ENCODE measurements around the gene PRR20G.
"Not testable (repeated sequence)": the region's sequence is repeated elsewhere in the genome, so short reads cannot be mapped to it uniquely, and the experiment has no call there.

Gene PRR20G

DNA sequence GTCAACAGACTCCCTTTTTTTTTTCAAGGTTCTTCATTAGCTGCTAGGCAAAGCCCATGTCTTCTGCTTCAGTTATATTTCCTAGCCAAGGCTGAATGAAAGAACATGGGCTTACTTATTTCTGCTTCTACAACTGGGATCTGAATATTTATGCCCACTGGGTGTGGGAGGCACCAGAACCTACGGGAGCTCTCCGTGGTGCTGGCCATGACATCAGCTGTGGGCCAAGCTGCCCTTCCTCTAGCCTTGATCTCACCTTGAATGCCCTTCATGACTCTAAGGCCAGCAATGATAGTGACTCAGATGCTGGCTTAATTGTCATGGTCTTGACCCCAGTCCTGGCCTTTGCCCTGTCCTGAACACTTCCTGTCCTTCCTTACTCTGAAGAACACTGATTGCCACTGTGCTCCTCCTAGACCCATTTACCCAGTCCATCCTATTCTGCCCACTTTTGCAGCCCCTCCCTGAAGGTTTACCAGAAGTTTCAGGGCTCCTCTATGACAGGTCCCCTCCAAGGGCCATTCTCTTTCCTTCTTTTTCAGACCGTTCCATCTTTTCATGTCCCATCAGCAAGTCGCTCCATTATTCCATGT, 32.8 kb upstream of the PRR20G start:
- no CpG with 5 or more reads among the region's 4 CpGs for WGBS (ENCODE audit: extremely low coverage, insufficient coverage, insufficient read length)

DNA sequence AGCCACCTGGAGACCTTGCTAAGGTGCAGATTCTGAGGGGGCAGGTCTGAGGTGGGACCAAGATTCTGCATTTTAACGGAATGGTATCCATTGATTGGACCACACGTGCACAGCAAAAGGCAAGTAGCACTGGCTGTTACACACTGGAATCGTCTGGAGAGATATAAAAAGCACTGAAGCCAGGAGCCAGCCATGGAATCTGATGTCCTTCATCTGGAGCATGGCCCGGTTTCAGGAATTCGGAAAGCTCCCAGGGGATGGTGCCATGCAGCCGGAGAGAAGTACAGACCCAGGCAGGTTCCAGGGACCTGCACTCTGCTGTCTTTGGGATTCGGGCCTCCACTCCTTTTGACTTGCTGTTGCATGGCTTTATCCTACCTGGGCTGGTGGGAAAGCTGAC, 28.8 kb upstream of the PRR20G start:
- no peak overlapping the region for H3K23ac ChIP-seq (ENCODE audit: low read length)
- no peak overlapping the region for H3K4me3 ChIP-seq (ENCODE audit: low read depth, low read length)
- H2BK120ac ChIP-seq (ENCODE audit: insufficient read depth, low read length, poor library complexity) = no peak overlapping the region
- no peaks in the 10 kb centered on the region for H3K36me3 ChIP-seq (ENCODE audit: control insufficient read depth in 1 of 2, insufficient read depth in 2 of 2, low read length in 2 of 2)
- H3K27ac ChIP-seq (ENCODE audit: low read depth, low read length) = no peak overlapping the region
- no peak overlapping the region for H2BK5ac ChIP-seq (ENCODE audit: low read depth, low read length, poor library complexity)
- no peak for DNase-seq
- H2AK5ac ChIP-seq (ENCODE audit: low read length) = no peak overlapping the region
- H3K79me1 ChIP-seq (ENCODE audit: low read length) = no peaks in the 10 kb centered on the region
- no peak overlapping the region for H3K4ac ChIP-seq (ENCODE audit: low read depth, low read length)
- H3K14ac ChIP-seq (ENCODE audit: low read length) = no peak overlapping the region
- H4K8ac ChIP-seq (ENCODE audit: low read depth, low read length) = no peak overlapping the region
- H4K91ac ChIP-seq (ENCODE audit: low read depth, low read length) = no peak overlapping the region
- H2BK12ac ChIP-seq (ENCODE audit: low read length) = no peak overlapping the region
- peaks cover 6% of the 10 kb centered on the region for H3K9me3 ChIP-seq (ENCODE audit: insufficient read depth, low read depth, low read length)
- H3K9ac ChIP-seq (ENCODE audit: low read length) = no peak overlapping the region
- H3K79me2 ChIP-seq (ENCODE audit: control insufficient read depth, insufficient read depth, low read length, poor library complexity) = no peaks in the 10 kb centered on the region
- H3K27me3 ChIP-seq (ENCODE audit: insufficient read depth, low read length) = no peaks in the 10 kb centered on the region
- H4K12ac ChIP-seq (ENCODE audit: low read depth, low read length) = no peak overlapping the region
- H3K4me2 ChIP-seq (ENCODE audit: low read length) = no peak overlapping the region
- WGBS (ENCODE audit: extremely low coverage, insufficient coverage, insufficient read length) = no CpG with 5 or more reads among the region's 7 CpGs
- no peak overlapping the region for H3K18ac ChIP-seq (ENCODE audit: low read length)
- no peaks in the 10 kb centered on the region for H3K4me1 ChIP-seq (ENCODE audit: control insufficient read depth in 1 of 2, insufficient read depth in 2 of 2, low read length in 2 of 2)
- no peak overlapping the region for H2AFZ ChIP-seq (ENCODE audit: insufficient read depth, low read length, poor library complexity)

More for the DNA sequence above, 32.8 kb upstream of the PRR20G start:
- Histone ChIP-seq H3K4ac (ENCODE audit: low read depth, low read length) (no peak overlapping the region), H3K4me1 (ENCODE audit: control insufficient read depth in 1 of 2, insufficient read depth in 2 of 2, low read length in 2 of 2) (no peaks in the 10 kb centered on the region), H3K9ac (ENCODE audit: low read length) (no peak overlapping the region), H3K23ac (ENCODE audit: low read length) (no peak overlapping the region), H3K14ac (ENCODE audit: low read length) (no peak overlapping the region), H4K91ac (ENCODE audit: low read depth, low read length) (no peak overlapping the region), H4K8ac (ENCODE audit: low read depth, low read length) (no peak overlapping the region), H3K27me3 (ENCODE audit: insufficient read depth, low read length) (no peaks in the 10 kb centered on the region), H4K12ac (ENCODE audit: low read depth, low read length) (no peak overlapping the region), H2BK5ac (ENCODE audit: low read depth, low read length, poor library complexity) (no peak overlapping the region), H3K36me3 (ENCODE audit: control insufficient read depth in 1 of 2, insufficient read depth in 2 of 2, low read length in 2 of 2) (no peaks in the 10 kb centered on the region), H2BK12ac (ENCODE audit: low read length) (no peak overlapping the region), H3K79me1 (ENCODE audit: low read length) (no peaks in the 10 kb centered on the region), H2BK120ac (ENCODE audit: insufficient read depth, low read length, poor library complexity) (no peak overlapping the region), H2AK5ac (ENCODE audit: low read length) (no peak overlapping the region), H3K4me2 (ENCODE audit: low read length) (no peak overlapping the region), H3K27ac (ENCODE audit: low read depth, low read length) (no peak overlapping the region), H3K9me3 (ENCODE audit: insufficient read depth, low read depth, low read length) (peaks cover 10% of the 10 kb centered on the region), H2AFZ (ENCODE audit: insufficient read depth, low read length, poor library complexity) (no peak overlapping the region), H3K4me3 (ENCODE audit: low read depth, low read length) (no peak overlapping the region), H3K79me2 (ENCODE audit: control insufficient read depth, insufficient read depth, low read length, poor library complexity) (no peaks in the 10 kb centered on the region), H3K18ac (ENCODE audit: low read length) (no peak overlapping the region)
- DNase-seq = no peak

DNA sequence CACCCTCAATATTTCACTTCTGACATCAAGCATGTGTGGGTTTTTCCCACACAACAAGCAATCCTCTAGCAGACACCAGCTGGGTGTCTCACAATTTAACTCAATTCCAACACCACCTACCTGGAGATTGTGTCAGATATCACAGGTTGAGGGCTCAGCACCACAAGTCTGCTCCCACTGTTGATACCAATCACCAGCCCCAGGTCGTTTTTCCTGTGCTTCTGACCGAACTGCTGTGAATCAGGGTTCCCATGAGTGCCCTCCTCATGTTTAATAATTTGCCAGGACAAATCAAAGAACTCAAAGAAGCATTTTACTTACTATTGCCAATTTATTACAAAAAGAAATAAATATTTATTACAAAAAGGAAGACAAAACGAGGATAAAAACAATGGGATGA, 25.0 kb upstream of the PRR20G start:
- H3K79me1 ChIP-seq (ENCODE audit: low read length) = no peaks in the 10 kb centered on the region
- no peak overlapping the region for H4K8ac ChIP-seq (ENCODE audit: low read depth, low read length)
- no peak overlapping the region for H4K91ac ChIP-seq (ENCODE audit: low read depth, low read length)
- no CpG with 5 or more reads among the region's 3 CpGs for WGBS (ENCODE audit: extremely low coverage, insufficient coverage, insufficient read length)
- no peak overlapping the region for H3K27ac ChIP-seq (ENCODE audit: low read depth, low read length)
- no peak overlapping the region for H2AFZ ChIP-seq (ENCODE audit: insufficient read depth, low read length, poor library complexity)
- H3K9me3 ChIP-seq (ENCODE audit: insufficient read depth, low read depth, low read length) = peaks cover 1% of the 10 kb centered on the region
- H3K36me3 ChIP-seq (ENCODE audit: control insufficient read depth in 1 of 2, insufficient read depth in 2 of 2, low read length in 2 of 2) = no peaks in the 10 kb centered on the region
- no peak overlapping the region for H2BK120ac ChIP-seq (ENCODE audit: insufficient read depth, low read length, poor library complexity)
- no peak overlapping the region for H3K9ac ChIP-seq (ENCODE audit: low read length)
- H3K79me2 ChIP-seq (ENCODE audit: control insufficient read depth, insufficient read depth, low read length, poor library complexity) = no peaks in the 10 kb centered on the region
- no peaks in the 10 kb centered on the region for H3K27me3 ChIP-seq (ENCODE audit: insufficient read depth, low read length)
- no peak overlapping the region for H3K4me3 ChIP-seq (ENCODE audit: low read depth, low read length)
- H3K14ac ChIP-seq (ENCODE audit: low read length) = no peak overlapping the region
- DNase-seq = no peak
- no peak overlapping the region for H3K4me2 ChIP-seq (ENCODE audit: low read length)
- no peak overlapping the region for H2BK12ac ChIP-seq (ENCODE audit: low read length)
- H3K23ac ChIP-seq (ENCODE audit: low read length) = no peak overlapping the region
- H3K4me1 ChIP-seq (ENCODE audit: control insufficient read depth in 1 of 2, insufficient read depth in 2 of 2, low read length in 2 of 2) = no peaks in the 10 kb centered on the region
- no peak overlapping the region for H3K18ac ChIP-seq (ENCODE audit: low read length)
- no peak overlapping the region for H2BK5ac ChIP-seq (ENCODE audit: low read depth, low read length, poor library complexity)
- no peak overlapping the region for H3K4ac ChIP-seq (ENCODE audit: low read depth, low read length)
- H4K12ac ChIP-seq (ENCODE audit: low read depth, low read length) = no peak overlapping the region
- no peak overlapping the region for H2AK5ac ChIP-seq (ENCODE audit: low read length)

- DNase-seq; H4K91ac ChIP-seq (ENCODE audit: low read depth, low read length); H2BK5ac ChIP-seq (ENCODE audit: low read depth, low read length, poor library complexity); H3K4me1 ChIP-seq (ENCODE audit: control insufficient read depth in 1 of 2, insufficient read depth in 2 of 2, low read length in 2 of 2); H3K14ac ChIP-seq (ENCODE audit: low read length); H2BK120ac ChIP-seq (ENCODE audit: insufficient read depth, low read length, poor library complexity); H2AK5ac ChIP-seq (ENCODE audit: low read length); H3K4me2 ChIP-seq (ENCODE audit: low read length); H3K27ac ChIP-seq (ENCODE audit: low read depth, low read length); H3K36me3 ChIP-seq (ENCODE audit: control insufficient read depth in 1 of 2, insufficient read depth in 2 of 2, low read length in 2 of 2); H3K4me3 ChIP-seq (ENCODE audit: low read depth, low read length); H3K9ac ChIP-seq (ENCODE audit: low read length); H4K12ac ChIP-seq (ENCODE audit: low read depth, low read length); H2BK12ac ChIP-seq (ENCODE audit: low read length); H3K18ac ChIP-seq (ENCODE audit: low read length); H4K8ac ChIP-seq (ENCODE audit: low read depth, low read length); H2AFZ ChIP-seq (ENCODE audit: insufficient read depth, low read length, poor library complexity); H3K27me3 ChIP-seq (ENCODE audit: insufficient read depth, low read length); H3K23ac ChIP-seq (ENCODE audit: low read length); H3K9me3 ChIP-seq (ENCODE audit: insufficient read depth, low read depth, low read length); H3K4ac ChIP-seq (ENCODE audit: low read depth, low read length); H3K79me2 ChIP-seq (ENCODE audit: control insufficient read depth, insufficient read depth, low read length, poor library complexity); H3K79me1 ChIP-seq (ENCODE audit: low read length): not testable (repeated sequence)
- no CpG with 5 or more reads among the region's 28 CpGs for WGBS (ENCODE audit: extremely low coverage, insufficient coverage, insufficient read length)
Measured at GRCh38 chr3:127308821-127309220, 21.0 kb upstream of the PRR20G start.
